Right lobe of liver (tissue), 4 donors: Measurements from ENCODE around the gene SCUBE2.

Experiments
- POLR2A ChIP-seq: fragments of 450-650 bp; IDR thresholded peaks from one replicate; pipeline ENCODE4 v1.6.1; 2017; ENCODE audit warnings: antibody characterized with exemption, mild to moderate bottlenecking
- TF ChIP-seq, protein P1 (sequence below), 4 donors: fragments of 200-600 bp in 3 of 4; fragments of 450-650 bp in 1 of 4; IDR thresholded peaks; one replicate each; pipeline versions ENCODE4 v1.5.1 to v1.8.0; 2016 to 2022; ENCODE audit warnings: antibody characterized with exemption in 4 of 4, mild to moderate bottlenecking in 2 of 4
- donor health status: DM: no; HTN: no; CAD: no.
- donor health status: DM: no; HTN: no; CAD: no.
- donor health status: DM: no; HTN: yes; CAD: no.

DNA sequence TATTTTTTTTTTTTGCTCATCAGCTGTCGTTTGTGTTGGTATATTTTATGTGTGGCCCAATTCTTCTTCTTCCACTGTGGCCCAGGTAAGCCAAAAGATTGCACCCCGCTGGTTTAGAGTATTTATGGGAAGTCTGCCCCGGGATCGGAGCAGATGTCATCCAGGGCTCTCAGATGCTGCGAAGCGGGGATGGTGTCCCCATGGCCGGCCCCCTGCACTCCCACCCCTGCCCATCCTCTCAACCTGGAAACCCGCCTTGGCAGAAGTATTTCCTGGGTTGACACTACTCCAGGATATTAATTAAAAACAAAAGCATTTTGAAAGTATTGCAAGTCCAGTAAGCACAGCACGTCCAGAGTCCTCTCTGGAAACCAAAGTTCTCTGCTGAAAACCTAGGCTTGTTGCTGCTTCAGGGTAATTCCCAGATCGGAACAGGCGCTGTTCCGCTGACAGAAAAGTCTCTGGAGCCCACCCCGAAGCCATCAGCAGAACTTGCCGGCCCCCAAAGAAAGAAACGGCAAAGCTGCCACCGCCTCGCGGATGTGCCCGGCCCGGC, 833 bp downstream of the SCUBE2 start:
- TF ChIP-seq POLR2A = no peak
- TF ChIP-seq, protein P1, sequence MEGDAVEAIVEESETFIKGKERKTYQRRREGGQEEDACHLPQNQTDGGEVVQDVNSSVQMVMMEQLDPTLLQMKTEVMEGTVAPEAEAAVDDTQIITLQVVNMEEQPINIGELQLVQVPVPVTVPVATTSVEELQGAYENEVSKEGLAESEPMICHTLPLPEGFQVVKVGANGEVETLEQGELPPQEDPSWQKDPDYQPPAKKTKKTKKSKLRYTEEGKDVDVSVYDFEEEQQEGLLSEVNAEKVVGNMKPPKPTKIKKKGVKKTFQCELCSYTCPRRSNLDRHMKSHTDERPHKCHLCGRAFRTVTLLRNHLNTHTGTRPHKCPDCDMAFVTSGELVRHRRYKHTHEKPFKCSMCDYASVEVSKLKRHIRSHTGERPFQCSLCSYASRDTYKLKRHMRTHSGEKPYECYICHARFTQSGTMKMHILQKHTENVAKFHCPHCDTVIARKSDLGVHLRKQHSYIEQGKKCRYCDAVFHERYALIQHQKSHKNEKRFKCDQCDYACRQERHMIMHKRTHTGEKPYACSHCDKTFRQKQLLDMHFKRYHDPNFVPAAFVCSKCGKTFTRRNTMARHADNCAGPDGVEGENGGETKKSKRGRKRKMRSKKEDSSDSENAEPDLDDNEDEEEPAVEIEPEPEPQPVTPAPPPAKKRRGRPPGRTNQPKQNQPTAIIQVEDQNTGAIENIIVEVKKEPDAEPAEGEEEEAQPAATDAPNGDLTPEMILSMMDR (IDR thresholded peaks at IDR 0.05) = no peak
